HepG2 (cell line): ENCODE data around the gene DCTN3. TPM values are rescaled to one million over a fixed set of nuclear protein-coding genes. Genes with fewer than 3 reads are reported as not detected.

Source experiments
- ARNTL ChIP-seq: sonication (generic); formaldehyde crosslinking; IDR thresholded peaks from 2 replicates; pipeline ENCODE4 v1.4.0; 2020; ENCODE audit warnings: mild to moderate bottlenecking, missing genetic modification reagents
- CHD4 ChIP-seq: fragments of 200-600 bp; sonication (generic); IDR thresholded peaks from 2 replicates; pipeline ENCODE4 v1.7.0; 2017; ENCODE audit warnings: mild to moderate bottlenecking, low read length, borderline replicate concordance
- DPF2 ChIP-seq: sonication (generic); formaldehyde crosslinking; IDR thresholded peaks from 2 replicates; pipeline ENCODE4 v1.4.0; 2020; ENCODE audit warnings: mild to moderate bottlenecking, low read depth, missing genetic modification reagents, borderline replicate concordance
- FUBP1 ChIP-seq: sonication (generic); formaldehyde crosslinking; IDR thresholded peaks from 2 replicates; pipeline ENCODE4 v1.5.1; 2020; ENCODE audit warnings: missing genetic modification reagents, mild to moderate bottlenecking, borderline replicate concordance
- HDAC2 ChIP-seq: sonication (generic); formaldehyde crosslinking; IDR thresholded peaks from 2 replicates; pipeline ENCODE4 v1.4.0; 2020; ENCODE audit warnings: missing genetic modification reagents
- JARID2 ChIP-seq: sonication (generic); formaldehyde crosslinking; IDR thresholded peaks from 2 replicates; pipeline ENCODE4 v1.8.1; 2023; ENCODE audit warnings: missing genetic modification reagents, inconsistent platforms; ENCODE audit not compliant: insufficient replicate concordance
- KDM5A ChIP-seq: fragments of 200-600 bp; sonication (generic); IDR thresholded peaks from 2 replicates; pipeline ENCODE4 v1.7.0; 2018; ENCODE audit warnings: antibody characterized with exemption, mild to moderate bottlenecking, low read length, borderline replicate concordance
- NPAS2 ChIP-seq: sonication (generic); formaldehyde crosslinking; IDR thresholded peaks from 2 replicates; pipeline ENCODE4 v1.8.0; 2022; ENCODE audit warnings: mild to moderate bottlenecking, missing genetic modification reagents, borderline replicate concordance
- POGZ ChIP-seq: sonication (generic); formaldehyde crosslinking; IDR thresholded peaks from 2 replicates; pipeline ENCODE4 v1.4.0; 2020; ENCODE audit warnings: mild to moderate bottlenecking, missing genetic modification reagents
- RORA ChIP-seq: sonication (generic); formaldehyde crosslinking; IDR thresholded peaks from 2 replicates; pipeline ENCODE4 v1.5.0; 2020; ENCODE audit warnings: mild to moderate bottlenecking, missing genetic modification reagents, moderate library complexity
- THAP9 ChIP-seq: sonication (generic); formaldehyde crosslinking; IDR thresholded peaks from 2 replicates; pipeline ENCODE4; 2020; ENCODE audit warnings: missing genetic modification reagents, mild to moderate bottlenecking, borderline replicate concordance
- TOPORS ChIP-seq: sonication (generic); formaldehyde crosslinking; IDR thresholded peaks from 2 replicates; pipeline ENCODE4 v1.8.0; 2023; ENCODE audit warnings: mild to moderate bottlenecking, missing genetic modification reagents
- ZNF367 ChIP-seq: sonication (generic); formaldehyde crosslinking; IDR thresholded peaks from 2 replicates; pipeline ENCODE4 v1.4.0; 2020; ENCODE audit warnings: missing genetic modification reagents, borderline replicate concordance
- ZNF503 ChIP-seq: sonication (generic); formaldehyde crosslinking; IDR thresholded peaks from 2 replicates; pipeline ENCODE4 v1.4.0; 2020; ENCODE audit warnings: missing genetic modification reagents
- ZNF775 ChIP-seq: sonication (generic); formaldehyde crosslinking; IDR thresholded peaks from 2 replicates; pipeline ENCODE4 v1.4.0; 2020; ENCODE audit warnings: missing genetic modification reagents, mild to moderate bottlenecking, moderate library complexity, borderline replicate concordance
- ZSCAN5A ChIP-seq: sonication (generic); formaldehyde crosslinking; IDR thresholded peaks from 2 replicates; pipeline ENCODE4 v1.8.0; 2022; ENCODE audit warnings: mild to moderate bottlenecking, missing genetic modification reagents, borderline replicate concordance
- ZUFSP ChIP-seq: sonication (generic); formaldehyde crosslinking; IDR thresholded peaks from 2 replicates; pipeline ENCODE4 v1.9.0; 2021; ENCODE audit warnings: missing genetic modification reagents, mild to moderate bottlenecking, borderline replicate concordance
- polyA plus RNA-seq, 8 experiments: library from polyadenylated mRNA; depleted of rRNA in 3 of 8; stranded (reverse) in 7 of 8; unstranded in 1 of 8; fragments of >200 nt; fragmentation: Illumina TruSeq in 4 of 8; extraction: Trizol in 4 of 8; gene quantifications; 2 replicates each; pipeline versions ENCODE4 v1.2.1 to v1.2.3, GENCODE V29; 2011 to 2016; ENCODE audit warnings: low read depth in 4 of 8, missing spikeins in 1 of 8, mixed read lengths in 1 of 8; ENCODE audit not compliant: insufficient read depth in 1 of 8
- total RNA-seq, 5 experiments: library from RNA; depleted of rRNA; stranded (reverse); fragments of >200 nt; fragmentation: Illumina TruSeq; extraction: Trizol; gene quantifications; 2 replicates each; pipeline ENCODE4 v1.2.3, GENCODE V29; 2016; ENCODE audit warnings: low read depth in 1 of 5

DCTN3 gene
- total and polyA plus RNA-seq, 2 of the 13 experiments (the other 11 are each of a cell fraction or from before 2014, with no cell fraction given), result 27.4 to 34.5 TPM

GRCh38 chr9:34646211-34647083 is 26.2 kb upstream of the DCTN3 start, which contains the start of gene GALT (continued):
- TF ChIP-seq FUBP1 (CRISPR knock-in tag) (0 out of 2 replicates have a peak, but pooled peaks have one; percentile 35), ZSCAN5A (no peak), TOPORS (CRISPR knock-in tag) (no peak), NPAS2 (CRISPR knock-in tag) (no peak), ZUFSP (CRISPR knock-in tag) (no peak), KDM5A (peak; percentile 43; the same call in 1 of the 2 replicates), ARNTL (CRISPR knock-in tag) (no peak), HDAC2 (CRISPR knock-in tag) (peak; percentile 62; the same call in 1 of the 2 replicates), POGZ (CRISPR knock-in tag) (peak; percentile 80), DPF2 (no peak), CHD4 (no peak), RORA (CRISPR knock-in tag) (no peak), ZNF775 (CRISPR knock-in tag) (no peak), THAP9 (CRISPR knock-in tag) (peak; percentile 79; the same call in 1 of the 2 replicates), ZNF503 (CRISPR knock-in tag) (0 out of 2 replicates have a peak, but pooled peaks have one; percentile 15), JARID2 (no peak), ZNF367 (no peak)
